GM12801 (cell line): ENCODE measurements around the gene NDUFB2.

Experiments
- CTCF ChIP-seq: IDR thresholded peaks from one replicate; pipeline ENCODE4 v1.5.1; 2011; ENCODE audit warnings: control low read depth; ENCODE audit not compliant: insufficient read length; ENCODE audit errors: extremely low read depth

Gene NDUFB2

DNA sequence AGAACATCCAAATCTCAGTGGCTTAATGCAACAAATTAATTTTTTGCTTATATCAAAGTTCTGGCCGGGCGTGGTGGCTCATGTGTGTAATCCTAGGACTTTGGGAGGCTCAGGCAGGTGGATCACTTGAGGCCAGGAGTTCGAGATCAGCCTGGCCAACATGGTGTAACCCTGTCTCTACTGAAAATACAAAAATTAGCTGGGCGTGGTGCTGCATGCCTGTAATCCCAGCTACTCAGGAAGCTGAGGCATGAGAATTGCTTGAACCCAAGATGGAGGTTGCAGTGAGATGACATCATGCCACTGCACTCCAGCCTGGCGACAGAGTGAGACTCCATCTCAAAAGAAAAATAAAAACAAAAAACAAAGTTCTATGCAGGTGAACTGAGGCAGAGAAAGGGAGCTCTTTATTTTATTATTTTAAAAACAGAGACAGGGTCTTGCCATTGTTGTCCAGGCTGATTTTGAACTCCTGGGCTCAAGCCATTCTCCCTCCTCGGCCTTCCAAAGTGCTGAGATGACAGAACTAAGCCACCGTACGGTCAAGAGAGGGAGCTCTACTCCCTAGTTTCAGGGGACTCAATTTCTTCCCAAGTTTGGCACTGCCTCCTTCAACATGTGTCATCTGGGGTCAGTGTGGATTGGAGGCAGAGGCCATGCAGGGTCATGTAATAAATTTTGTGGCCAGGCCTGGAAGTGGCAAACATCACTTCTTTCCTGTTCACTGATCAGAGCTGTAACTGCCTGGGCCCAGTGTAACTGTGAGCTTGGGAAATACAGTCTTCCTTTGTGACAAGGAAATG lies 21.4 kb upstream of the NDUFB2 start:
- TF ChIP-seq CTCF, result no peak

- no peak for TF ChIP-seq CTCF
These were observed 20.8 kb upstream of the NDUFB2 start for GRCh38 chr7:140675726-140676125.

- TF ChIP-seq CTCF, result no peak
These were observed 20.2 kb upstream of the NDUFB2 start for GRCh38 chr7:140676306-140676705.

DNA sequence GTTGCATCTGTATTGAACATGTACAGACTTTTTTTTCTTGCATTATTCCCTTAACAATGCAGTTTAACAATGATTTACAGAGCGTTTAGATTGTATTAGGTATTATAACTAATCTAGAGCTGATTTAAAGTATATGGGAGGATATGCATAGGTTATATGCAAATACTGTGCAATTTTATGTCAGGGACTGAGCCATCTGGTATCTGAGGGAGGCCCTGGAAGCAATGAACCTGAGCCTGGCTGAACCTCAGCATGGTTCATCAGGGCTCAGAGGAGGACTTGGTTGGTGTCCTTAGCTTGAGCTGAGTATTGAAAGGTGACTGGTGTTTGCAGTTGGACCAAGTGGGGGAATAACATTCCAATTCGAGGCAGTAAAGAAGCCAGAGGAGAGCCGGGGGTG lies 19.0 kb upstream of the NDUFB2 start:
- TF ChIP-seq CTCF, result no peak

GRCh38 chr7:140678081-140678815 lies 18.3 kb upstream of the NDUFB2 start:
- no peak for TF ChIP-seq CTCF

- TF ChIP-seq CTCF, result no peak
These were observed 17.7 kb upstream of the NDUFB2 start for GRCh38 chr7:140678816-140679130.

DNA sequence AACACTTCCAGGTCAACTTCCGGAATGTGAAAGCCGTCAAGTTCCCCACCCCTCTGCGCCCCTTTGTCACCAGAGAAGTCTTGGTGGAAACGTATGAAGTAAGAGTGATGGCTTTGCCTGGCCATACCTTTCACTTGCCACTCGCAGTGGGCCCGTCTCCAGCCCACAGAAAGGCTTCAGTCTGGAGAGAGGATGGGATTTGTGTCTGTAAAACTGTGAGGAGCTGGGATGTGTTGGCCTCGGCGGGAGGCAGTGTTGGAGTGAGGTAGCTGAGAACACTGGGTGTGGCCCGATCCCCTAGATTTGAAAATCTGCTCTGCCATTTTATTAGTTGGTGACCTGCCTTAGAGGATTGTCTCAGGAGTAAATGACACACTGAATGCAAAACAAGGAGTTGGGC lies 17.3 kb upstream of the NDUFB2 start:
- TF ChIP-seq CTCF, result no peak
